Fibroblast of lung (primary cell): ENCODE measurements around the gene C4BPA. TPM values are rescaled to one million over a fixed set of nuclear protein-coding genes. Genes with fewer than 3 reads are reported as not detected.

Experiments
- DNase-seq, 2 donors: peaks; one replicate each; pipeline versions ENCODE4 v3.0.0 to v3.0.0-alpha.2; 2010; ENCODE audit warnings: low read depth in 2 of 2
- H2AFZ ChIP-seq: 2 replicates; pipeline ENCODE4 v1.5.1; 2012; ENCODE audit warnings: low read length, control low read depth, inconsistent platforms
- H3K27ac ChIP-seq: 2 replicates; pipeline ENCODE4 v1.5.1; 2011; ENCODE audit warnings: low read length, control low read depth; ENCODE audit not compliant: insufficient read depth
- H3K27me3 ChIP-seq: 2 replicates; pipeline ENCODE4 v1.5.1; 2011; ENCODE audit warnings: mild to moderate bottlenecking, low read length; ENCODE audit not compliant: control insufficient read depth, insufficient read depth
- H3K36me3 ChIP-seq: 2 replicates; pipeline ENCODE4 v1.5.1; 2011; ENCODE audit warnings: low read length; ENCODE audit not compliant: control insufficient read depth, insufficient read depth
- H3K4me1 ChIP-seq: 2 replicates; pipeline ENCODE4 v1.5.1; 2011; ENCODE audit warnings: low read length; ENCODE audit not compliant: control insufficient read depth, insufficient read depth; ENCODE audit errors: extremely low read depth
- H3K4me2 ChIP-seq: 2 replicates; pipeline ENCODE4 v1.5.1; 2011; ENCODE audit warnings: low read length, control low read depth; ENCODE audit not compliant: insufficient read depth; ENCODE audit errors: extremely low read depth
- H3K4me3 ChIP-seq, 4 experiments: fragments of 200-600 bp in 1 of 4; sonication (generic) in 1 of 4; replicated peaks in 1 of 4; 2 replicates each; pipeline ENCODE4 v1.5.1; 2011 to 2016; ENCODE audit warnings: low read length in 4 of 4, low read depth in 3 of 4, mild to moderate bottlenecking in 3 of 4, control low read depth in 2 of 4, inconsistent platforms in 1 of 4, mixed read lengths in 1 of 4; ENCODE audit not compliant: insufficient read depth in 1 of 4; ENCODE audit errors: control extremely low read depth in 1 of 4
- H3K79me2 ChIP-seq: 2 replicates; pipeline ENCODE4 v1.5.1; 2012; ENCODE audit warnings: mild to moderate bottlenecking, low read length, inconsistent platforms; ENCODE audit not compliant: control insufficient read depth, insufficient read depth
- H3K9ac ChIP-seq: 2 replicates; pipeline ENCODE4 v1.5.1; 2011; ENCODE audit warnings: mild to moderate bottlenecking, low read length, control low read depth; ENCODE audit not compliant: insufficient read depth
- H3K9me3 ChIP-seq: 2 replicates; pipeline ENCODE4 v1.5.1; 2012; ENCODE audit warnings: low read depth, low read length; ENCODE audit not compliant: control insufficient read depth, insufficient read depth
- H4K20me1 ChIP-seq: 2 replicates; pipeline ENCODE4 v1.5.1; 2011; ENCODE audit warnings: low read length; ENCODE audit not compliant: control insufficient read depth, insufficient read depth; ENCODE audit errors: extremely low read depth
- CTCF ChIP-seq, 2 donors: IDR thresholded peaks in 1 of 2; conservative IDR thresholded peaks in 1 of 2; 1 replicate in 1 of 2; 2 replicates in 1 of 2; pipeline ENCODE4 v1.5.1; 2011 to 2012; ENCODE audit warnings: low read length in 2 of 2, control low read depth in 1 of 2, inconsistent platforms in 1 of 2, low read depth in 1 of 2, mild to moderate bottlenecking in 1 of 2
- EZH2 ChIP-seq: IDR thresholded peaks from 2 replicates; pipeline ENCODE4 v1.5.1; 2012; ENCODE audit warnings: low read length, control low read depth, mild to moderate bottlenecking; ENCODE audit errors: missing control alignments
- polyA plus RNA-seq, 2 donors: library from polyadenylated mRNA; depleted of rRNA in 1 of 2; stranded (reverse) in 1 of 2; unstranded in 1 of 2; fragments of >200 nt; gene quantifications; 2 replicates each; pipeline ENCODE4 v1.2.1, GENCODE V29; 2011 to 2012; ENCODE audit warnings: missing spikeins in 1 of 2
- total RNA-seq: library from RNA; depleted of rRNA; stranded (reverse); fragments of >200 nt; gene quantifications from 2 replicates; pipeline ENCODE4 v1.2.1, GENCODE V29; 2014

The C4BPA gene
- total and polyA plus RNA-seq, 2 donors (not counting 1 experiment from before 2014, with no cell fraction given) = not detected

- no peak within 1 kb of the TSS for H3K27ac ChIP-seq
- no peaks in the 10 kb centered on the region for H3K79me2 ChIP-seq
- peak in 1 of 2 donors; percentile 20 for DNase-seq
- H3K9me3 ChIP-seq = no peaks in the 10 kb centered on the region
- no peaks in the 10 kb centered on the region for H4K20me1 ChIP-seq
- H2AFZ ChIP-seq = no peak within 1 kb of the TSS
- no peak within 1 kb of the TSS for H3K4me3 ChIP-seq
- H3K4me1 ChIP-seq = no peaks in the 10 kb centered on the region
- H3K9ac ChIP-seq = no peak within 1 kb of the TSS
- H3K27me3 ChIP-seq = no peaks in the 10 kb centered on the region
- no peaks in the 10 kb centered on the region for H3K36me3 ChIP-seq
- TF ChIP-seq EZH2 = no peak
- no peak for TF ChIP-seq CTCF (conservative IDR thresholded peaks at IDR 0.05 in 1 of 2, IDR thresholded peaks at IDR 0.05 in 1 of 2; ENCODE audit: low read depth in 1 of 2, low read length in 2 of 2)
- no peak within 1 kb of the TSS for H3K4me2 ChIP-seq
Measured at GRCh38 chr1:207088701-207089626, 15.1 kb upstream of the C4BPA start, which contains the start of gene C4BPB. Gene C4BPB, plus strand, starts transcription at chr1:207088860. Its CDS starts 672 bp downstream, at chr1:207089532.

DNA sequence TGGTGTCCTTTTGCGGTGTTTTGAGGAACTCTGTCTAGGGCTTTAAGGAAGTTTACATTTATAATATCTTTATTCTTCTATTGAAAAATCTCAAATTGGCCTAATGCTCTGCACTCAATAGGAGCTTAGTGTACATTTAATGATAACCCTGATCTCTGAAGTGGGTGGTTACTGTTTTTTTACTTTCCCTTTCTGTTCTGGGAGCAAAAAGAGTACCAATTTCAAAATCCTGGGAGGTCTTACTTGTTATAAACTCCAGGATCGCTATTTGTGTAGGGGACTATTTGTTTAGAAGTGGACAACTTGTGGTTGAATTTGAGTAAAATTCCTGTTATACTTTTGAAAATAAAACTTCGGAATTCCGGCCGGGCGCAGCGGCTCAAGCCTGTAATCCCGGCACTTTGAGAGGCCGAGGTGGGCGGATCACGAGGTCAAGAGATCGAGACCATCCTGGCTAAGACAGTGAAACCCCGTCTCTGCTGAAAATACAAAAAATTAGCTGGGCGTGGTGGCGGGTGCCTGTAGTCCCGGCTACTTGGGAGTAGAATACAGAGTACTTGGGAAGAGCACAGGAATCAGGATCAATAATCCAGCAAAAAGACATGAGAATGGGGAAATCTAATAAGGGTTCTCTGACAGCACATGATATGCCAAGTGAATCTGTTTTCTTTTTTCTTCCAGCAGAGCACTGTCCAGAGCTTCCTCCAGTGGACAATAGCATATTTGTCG lies 14.2 kb upstream of the C4BPA start:
- TF ChIP-seq EZH2 = no peak
- no peak for TF ChIP-seq CTCF (conservative IDR thresholded peaks at IDR 0.05 in 1 of 2, IDR thresholded peaks at IDR 0.05 in 1 of 2; ENCODE audit: low read depth in 1 of 2, low read length in 2 of 2)
- Histone ChIP-seq H3K9me3 (no peaks in the 10 kb centered on the region), H3K4me3 (no peak overlapping the region), H3K27ac (no peak overlapping the region), H3K9ac (no peak overlapping the region), H3K27me3 (no peaks in the 10 kb centered on the region), H4K20me1 (no peaks in the 10 kb centered on the region), H3K4me2 (no peak overlapping the region), H2AFZ (no peak overlapping the region), H3K36me3 (no peaks in the 10 kb centered on the region), H3K79me2 (no peaks in the 10 kb centered on the region), H3K4me1 (no peaks in the 10 kb centered on the region)
- no peak for DNase-seq
